ENCODE data around the gene MPST. TPM values are rescaled to one million over a fixed set of nuclear protein-coding genes. Genes with fewer than 3 reads are reported as not detected.

Gene MPST
- total RNA-seq, 4 donors from 2014 or later, result 99.0 to 171 (median 143) TPM

- no peaks in the 10 kb centered on the region for H3K36me3 ChIP-seq
- TF ChIP-seq EP300 (IDR thresholded peaks at IDR 0.05) (no peak), POLR2AphosphoS5 (IDR thresholded peaks at IDR 0.05) (no peak), POLR2A (IDR thresholded peaks at IDR 0.05) (no peak), CTCF (IDR thresholded peaks at IDR 0.05) (no peak)
- no peaks in the 10 kb centered on the region for H3K27me3 ChIP-seq
- H3K9me3 ChIP-seq, result no peaks in the 10 kb centered on the region
- DNase-seq (ENCODE audit: low spot score in 2 of 2), result no peak
- H3K27ac ChIP-seq, result no peak overlapping the region
- H3K4me1 ChIP-seq, result peaks cover 25% of the 10 kb centered on the region
- no peak overlapping the region for H3K4me3 ChIP-seq
- 75% methylated on average over 10 of the region's 10 CpGs for WGBS
Measured at GRCh38 chr22:37012956-37013355, 6.6 kb upstream of the MPST start.

DNA sequence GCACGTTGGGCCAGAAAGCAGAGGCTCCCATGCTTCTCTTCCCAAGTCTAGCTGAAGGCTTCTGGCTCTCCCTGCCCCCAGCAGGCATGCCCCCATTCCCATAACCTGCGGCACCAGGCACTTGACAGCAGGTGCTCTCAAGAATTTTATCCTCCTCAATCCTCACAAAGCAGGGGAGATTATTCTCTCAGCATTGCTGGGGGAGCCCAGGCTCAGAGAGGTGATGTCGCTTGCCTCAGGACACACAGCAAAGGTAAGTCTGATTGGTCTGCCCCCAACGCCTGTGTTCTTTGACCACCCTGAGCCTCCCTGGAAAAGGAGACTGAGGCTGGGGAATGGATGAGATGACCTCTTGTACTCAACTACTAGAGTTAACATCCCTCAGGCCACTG, 5.1 kb upstream of the MPST start:
- H3K4me1 ChIP-seq, result peaks cover 36% of the 10 kb centered on the region
- no peak overlapping the region for H3K27ac ChIP-seq
- no peak for TF ChIP-seq POLR2AphosphoS5 (IDR thresholded peaks at IDR 0.05)
- TF ChIP-seq CTCF (IDR thresholded peaks at IDR 0.05), result no peak
- no peak for TF ChIP-seq POLR2A (IDR thresholded peaks at IDR 0.05)
- TF ChIP-seq EP300 (IDR thresholded peaks at IDR 0.05), result no peak
- no peak for DNase-seq (ENCODE audit: low spot score in 2 of 2)
- no peak overlapping the region for H3K4me3 ChIP-seq
- 93% methylated on average over 4 of the region's 4 CpGs for WGBS
- no peaks in the 10 kb centered on the region for H3K36me3 ChIP-seq
- no peaks in the 10 kb centered on the region for H3K9me3 ChIP-seq
- no peaks in the 10 kb centered on the region for H3K27me3 ChIP-seq

GRCh38 chr22:37014835-37015586, 4.5 kb upstream of the MPST start:
- H3K27me3 ChIP-seq, result no peaks in the 10 kb centered on the region
- no peak for DNase-seq (ENCODE audit: low spot score in 2 of 2)
- 64% methylated on average over 10 of the region's 12 CpGs for WGBS
- H3K9me3 ChIP-seq, result no peaks in the 10 kb centered on the region
- H3K4me3 ChIP-seq, result no peak overlapping the region
- H3K4me1 ChIP-seq, result peaks cover 36% of the 10 kb centered on the region
- no peaks in the 10 kb centered on the region for H3K36me3 ChIP-seq
- TF ChIP-seq EP300 (IDR thresholded peaks at IDR 0.05) (no peak), POLR2A (IDR thresholded peaks at IDR 0.05) (no peak)
- no peak overlapping the region for H3K27ac ChIP-seq

- DNase-seq (ENCODE audit: low spot score in 2 of 2), result no peak
- peaks cover 41% of the 10 kb centered on the region for H3K4me1 ChIP-seq
- H3K9me3 ChIP-seq, result no peaks in the 10 kb centered on the region
- no peak overlapping the region for H3K27ac ChIP-seq
- TF ChIP-seq POLR2AphosphoS5 (IDR thresholded peaks at IDR 0.05) (no peak), EP300 (IDR thresholded peaks at IDR 0.05) (no peak), CTCF (IDR thresholded peaks at IDR 0.05) (no peak), POLR2A (IDR thresholded peaks at IDR 0.05) (no peak)
- WGBS, result 91% methylated on average over 4 of the region's 4 CpGs
- H3K4me3 ChIP-seq, result no peak overlapping the region
- no peaks in the 10 kb centered on the region for H3K27me3 ChIP-seq
- H3K36me3 ChIP-seq, result no peaks in the 10 kb centered on the region
Measured at GRCh38 chr22:37015587-37015878, 4.0 kb upstream of the MPST start.

DNA sequence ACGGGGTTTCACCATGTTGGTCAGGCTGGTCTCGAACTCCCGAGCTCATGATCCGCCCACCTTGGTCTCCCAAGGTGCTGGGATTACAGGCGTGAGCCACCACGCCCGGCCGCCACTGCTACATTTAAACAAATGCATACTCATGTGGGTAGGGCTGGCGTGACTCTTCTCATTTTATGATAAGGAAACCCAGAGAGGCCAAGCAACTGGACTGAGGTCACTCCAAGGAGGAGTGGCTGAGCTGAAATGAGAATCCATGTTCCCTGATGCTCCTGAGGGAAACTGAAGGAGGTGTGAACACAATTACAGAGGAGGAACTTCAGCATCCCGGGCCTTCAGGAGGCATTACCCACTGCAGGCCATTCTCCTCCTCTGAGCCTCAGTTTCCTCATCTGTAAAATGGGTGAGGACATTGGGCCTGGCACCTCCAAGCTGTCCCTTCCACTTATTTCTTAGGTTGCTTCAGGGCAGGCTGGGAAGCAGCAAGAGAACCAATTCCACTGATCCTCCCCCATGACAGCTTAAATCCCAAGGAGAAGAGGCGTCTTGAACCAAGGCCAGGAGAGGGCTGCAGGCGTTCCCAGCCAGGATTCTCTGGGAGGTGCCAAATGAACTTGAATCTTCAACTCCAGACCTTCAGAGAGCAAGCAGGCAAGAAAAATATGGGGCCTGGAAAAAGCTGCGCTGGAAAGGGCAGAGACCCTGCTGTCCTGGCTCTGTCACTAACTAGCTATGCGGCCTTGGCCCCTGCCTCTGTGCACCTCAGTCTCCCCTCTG, 3.2 kb upstream of the MPST start:
- no peak for TF ChIP-seq EP300 (IDR thresholded peaks at IDR 0.05)
- no peak for TF ChIP-seq CTCF (IDR thresholded peaks at IDR 0.05)
- TF ChIP-seq POLR2AphosphoS5 (IDR thresholded peaks at IDR 0.05), result no peak
- TF ChIP-seq POLR2A (IDR thresholded peaks at IDR 0.05), result no peak
- Histone ChIP-seq H3K4me3 (no peak overlapping the region), H3K27ac (no peak overlapping the region), H3K4me1 (peaks cover 49% of the 10 kb centered on the region), H3K27me3 (no peaks in the 10 kb centered on the region), H3K9me3 (no peaks in the 10 kb centered on the region), H3K36me3 (no peaks in the 10 kb centered on the region)
- no peak for DNase-seq (ENCODE audit: low spot score in 2 of 2)
- WGBS, result 92% methylated on average over 14 of the region's 14 CpGs

Measured in suprapubic skin (tissue), 4 donors.